Panc1 (cell line): ENCODE results near the gene MCM8. TPM values are rescaled to one million over a fixed set of nuclear protein-coding genes. Genes with fewer than 3 reads are reported as not detected.

Source experiments
- ATAC-seq: fragments of 200-7000 bp; cut with Tn5 transposase; 2 replicates; pipeline ENCODE4 v1.9.1; 2020; ENCODE audit warnings: mild to moderate bottlenecking, moderate library complexity
- BruUV-seq: library from RNA; stranded (reverse); fragments of 400-500 nt; replicated peaks from 2 replicates; lab custom pipeline; 2021; lab: Mats Ljungman, UMichigan
- CTCF ChIA-PET: fragments of 300-600 bp; sonication (Branson Sonifier 250); formaldehyde crosslinking; loops from one replicate; lab custom pipeline; 2022; ENCODE audit warnings: antibody characterized with exemption; lab: Charles Lee
- POLR2A ChIA-PET: fragments of 300-600 bp; sonication (Branson Sonifier 250); formaldehyde crosslinking; loops from one replicate; lab custom pipeline; 2022; ENCODE audit warnings: antibody characterized with exemption; lab: Charles Lee
- DNase-seq: peaks from one replicate; pipeline ENCODE4 v3.0.0-alpha.2; 2010; ENCODE audit warnings: low read depth, low spot score
- H3K27ac ChIP-seq: 2 replicates; pipeline ENCODE4 v1.5.1; 2011; ENCODE audit warnings: mild to moderate bottlenecking, low read length, inconsistent platforms
- H3K27me3 ChIP-seq: fragments of 200-500 bp; sonication (Bioruptor generic); 2 replicates; pipeline ENCODE4 v1.6.0; 2014; ENCODE audit warnings: low read length, inconsistent platforms; ENCODE audit not compliant: control insufficient read depth, insufficient read depth
- H3K36me3 ChIP-seq: fragments of 200-500 bp; sonication (Bioruptor generic); 2 replicates; pipeline ENCODE4 v1.5.1; 2014; ENCODE audit warnings: inconsistent platforms, mild to moderate bottlenecking, low read length, moderate library complexity; ENCODE audit not compliant: control insufficient read depth, insufficient read depth
- H3K4me1 ChIP-seq: 2 replicates; pipeline ENCODE4 v1.5.1; 2011; ENCODE audit warnings: inconsistent platforms, mild to moderate bottlenecking, low read length, moderate library complexity; ENCODE audit not compliant: control insufficient read depth, insufficient read depth
- H3K4me3 ChIP-seq, 2 experiments: 2 replicates each; pipeline ENCODE4 v1.5.1; 2011 to 2012; ENCODE audit warnings: low read depth in 2 of 2, low read length in 2 of 2, mild to moderate bottlenecking in 2 of 2, inconsistent platforms in 1 of 2, moderate library complexity in 1 of 2
- H3K9me3 ChIP-seq: fragments of 200-500 bp; sonication (Bioruptor generic); 2 replicates; pipeline ENCODE4 v1.5.1; 2014; ENCODE audit warnings: low read depth, mild to moderate bottlenecking, inconsistent platforms, low read length, moderate library complexity; ENCODE audit not compliant: control insufficient read depth, insufficient read depth
- POLR2AphosphoS5 ChIP-seq: IDR thresholded peaks from 2 replicates; pipeline ENCODE4 v1.6.1; 2012; ENCODE audit warnings: mild to moderate bottlenecking, low read depth, low read length, moderate library complexity
- SIN3A ChIP-seq: IDR thresholded peaks from 2 replicates; pipeline ENCODE4 v1.6.1; 2012; ENCODE audit warnings: low read depth, mild to moderate bottlenecking, low read length, moderate library complexity, borderline replicate concordance; ENCODE audit not compliant: insufficient read depth
- TCF7L2 ChIP-seq: IDR thresholded peaks from 2 replicates; pipeline ENCODE4 v1.6.1; 2011; ENCODE audit warnings: mild to moderate bottlenecking, low read depth, low read length, inconsistent platforms
- in situ Hi-C: cut with HindIII; loops from 2 replicates; pipeline ENCODE4 v1.10.0; 2016; ENCODE audit warnings: low sequenced_read_pairs, low pct_unique_long_range_greater_than_20kb
- intact Hi-C: fragments of 100-400 bp; cut with micrococcal nuclease; formaldehyde crosslinking; loops from one replicate; pipeline ENCODE4 v1.10.0; 2022; ENCODE audit not compliant: unreplicated experiment
- total RNA-seq: library from RNA; stranded (reverse); gene quantifications from one replicate; pipeline ENCODE4 v1.2.1, GENCODE V29; 2021; ENCODE audit not compliant: unreplicated experiment
- TF ChIP-seq, protein P1 (sequence below), 2 experiments: IDR thresholded peaks; 2 replicates each; pipeline ENCODE4 v1.6.1; 2011 to 2012; ENCODE audit warnings: low read depth in 2 of 2, control low read depth in 1 of 2, low read length in 1 of 2, mild to moderate bottlenecking in 1 of 2, moderate library complexity in 1 of 2; ENCODE audit not compliant: insufficient read depth in 1 of 2
- TF ChIP-seq, protein P2 (sequence below): fragments of 450-650 bp; IDR thresholded peaks from 2 replicates; pipeline ENCODE4 v1.5.1; 2017; ENCODE audit warnings: mild to moderate bottlenecking

MCM8 gene
- total RNA-seq, 1 experiment from 2014 or later: 28.3 TPM

GRCh38 chr20:5918856-5919625 is 31.4 kb upstream of the MCM8 start:
- Histone ChIP-seq H3K4me1 (peaks cover 12% of the 10 kb centered on the region), H3K36me3 (no peaks in the 10 kb centered on the region), H3K27me3 (no peaks in the 10 kb centered on the region), H3K9me3 (no peaks in the 10 kb centered on the region), H3K4me3 (0 out of 4 replicates have a peak overlapping the region, but pooled peaks of 1 of the 2 experiments have one; percentile 8), H3K27ac (0 out of 2 replicates have a peak overlapping the region, but pooled peaks have one; percentile 25)
- POLR2A ChIA-PET: no interaction called here
- TF ChIP-seq, protein P1, sequence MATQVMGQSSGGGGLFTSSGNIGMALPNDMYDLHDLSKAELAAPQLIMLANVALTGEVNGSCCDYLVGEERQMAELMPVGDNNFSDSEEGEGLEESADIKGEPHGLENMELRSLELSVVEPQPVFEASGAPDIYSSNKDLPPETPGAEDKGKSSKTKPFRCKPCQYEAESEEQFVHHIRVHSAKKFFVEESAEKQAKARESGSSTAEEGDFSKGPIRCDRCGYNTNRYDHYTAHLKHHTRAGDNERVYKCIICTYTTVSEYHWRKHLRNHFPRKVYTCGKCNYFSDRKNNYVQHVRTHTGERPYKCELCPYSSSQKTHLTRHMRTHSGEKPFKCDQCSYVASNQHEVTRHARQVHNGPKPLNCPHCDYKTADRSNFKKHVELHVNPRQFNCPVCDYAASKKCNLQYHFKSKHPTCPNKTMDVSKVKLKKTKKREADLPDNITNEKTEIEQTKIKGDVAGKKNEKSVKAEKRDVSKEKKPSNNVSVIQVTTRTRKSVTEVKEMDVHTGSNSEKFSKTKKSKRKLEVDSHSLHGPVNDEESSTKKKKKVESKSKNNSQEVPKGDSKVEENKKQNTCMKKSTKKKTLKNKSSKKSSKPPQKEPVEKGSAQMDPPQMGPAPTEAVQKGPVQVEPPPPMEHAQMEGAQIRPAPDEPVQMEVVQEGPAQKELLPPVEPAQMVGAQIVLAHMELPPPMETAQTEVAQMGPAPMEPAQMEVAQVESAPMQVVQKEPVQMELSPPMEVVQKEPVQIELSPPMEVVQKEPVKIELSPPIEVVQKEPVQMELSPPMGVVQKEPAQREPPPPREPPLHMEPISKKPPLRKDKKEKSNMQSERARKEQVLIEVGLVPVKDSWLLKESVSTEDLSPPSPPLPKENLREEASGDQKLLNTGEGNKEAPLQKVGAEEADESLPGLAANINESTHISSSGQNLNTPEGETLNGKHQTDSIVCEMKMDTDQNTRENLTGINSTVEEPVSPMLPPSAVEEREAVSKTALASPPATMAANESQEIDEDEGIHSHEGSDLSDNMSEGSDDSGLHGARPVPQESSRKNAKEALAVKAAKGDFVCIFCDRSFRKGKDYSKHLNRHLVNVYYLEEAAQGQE (IDR thresholded peaks at IDR 0.05; ENCODE audit: insufficient read depth in 1 of 2, low read depth in 2 of 2, low read length in 1 of 2): no peak
- TF ChIP-seq TCF7L2 (no peak), SIN3A (no peak), POLR2AphosphoS5 (no peak)
- TF ChIP-seq, protein P2, sequence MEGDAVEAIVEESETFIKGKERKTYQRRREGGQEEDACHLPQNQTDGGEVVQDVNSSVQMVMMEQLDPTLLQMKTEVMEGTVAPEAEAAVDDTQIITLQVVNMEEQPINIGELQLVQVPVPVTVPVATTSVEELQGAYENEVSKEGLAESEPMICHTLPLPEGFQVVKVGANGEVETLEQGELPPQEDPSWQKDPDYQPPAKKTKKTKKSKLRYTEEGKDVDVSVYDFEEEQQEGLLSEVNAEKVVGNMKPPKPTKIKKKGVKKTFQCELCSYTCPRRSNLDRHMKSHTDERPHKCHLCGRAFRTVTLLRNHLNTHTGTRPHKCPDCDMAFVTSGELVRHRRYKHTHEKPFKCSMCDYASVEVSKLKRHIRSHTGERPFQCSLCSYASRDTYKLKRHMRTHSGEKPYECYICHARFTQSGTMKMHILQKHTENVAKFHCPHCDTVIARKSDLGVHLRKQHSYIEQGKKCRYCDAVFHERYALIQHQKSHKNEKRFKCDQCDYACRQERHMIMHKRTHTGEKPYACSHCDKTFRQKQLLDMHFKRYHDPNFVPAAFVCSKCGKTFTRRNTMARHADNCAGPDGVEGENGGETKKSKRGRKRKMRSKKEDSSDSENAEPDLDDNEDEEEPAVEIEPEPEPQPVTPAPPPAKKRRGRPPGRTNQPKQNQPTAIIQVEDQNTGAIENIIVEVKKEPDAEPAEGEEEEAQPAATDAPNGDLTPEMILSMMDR: no peak
- intact Hi-C loops: no loop called here
- CTCF ChIA-PET: no interaction called here
- no TSS peak for BruUV-seq
- DNase-seq: peak; percentile 46
- in situ Hi-C loops: no loop called here
- ATAC-seq: peak; percentile 92

GRCh38 chr20:5919626-5920544 is 30.6 kb upstream of the MCM8 start:
- CTCF ChIA-PET: no interaction called here
- in situ Hi-C loops: no loop called here
- no peak for ATAC-seq

More at GRCh38 chr20:5919626-5920544, 30.6 kb upstream of the MCM8 start:
- H3K4me1 ChIP-seq: peaks cover 12% of the 10 kb centered on the region
- H3K9me3 ChIP-seq: no peaks in the 10 kb centered on the region
- no TSS peak for BruUV-seq
- intact Hi-C loops: no loop called here
- POLR2A ChIA-PET: no interaction called here
- H3K27ac ChIP-seq: peak overlapping the region; percentile 25; the same call in 1 of the 2 replicates
- H3K36me3 ChIP-seq: no peaks in the 10 kb centered on the region
- TF ChIP-seq, protein P1 (IDR thresholded peaks at IDR 0.05; ENCODE audit: insufficient read depth in 1 of 2, low read depth in 2 of 2, low read length in 1 of 2): no peak
- no peak for TF ChIP-seq TCF7L2
- no peak for TF ChIP-seq POLR2AphosphoS5
- no peak for TF ChIP-seq SIN3A
- TF ChIP-seq, protein P2: no peak
- no peak overlapping the region for H3K4me3 ChIP-seq
- no peaks in the 10 kb centered on the region for H3K27me3 ChIP-seq
- no peak for DNase-seq
